Erythroblast (primary cell): Measurements from ENCODE around the gene DMAC1.

Experiments used
- GATA1 ChIP-seq: IDR thresholded peaks from 2 replicates; pipeline ENCODE4 v1.6.1; 2011; ENCODE audit warnings: low read depth, mild to moderate bottlenecking, control low read depth, low read length, moderate library complexity
- POLR2A ChIP-seq: IDR thresholded peaks from 2 replicates; pipeline ENCODE4 v1.6.1; 2011; ENCODE audit warnings: mild to moderate bottlenecking, low read length

- no peak for TF ChIP-seq POLR2A
- TF ChIP-seq GATA1, result no peak
These were observed 42.3 kb upstream of the DMAC1 start for GRCh38 chr9:7841831-7842230.
